AG04450 (cell line): ENCODE results near the gene RNGTT. TPM values are rescaled to one million over a fixed set of nuclear protein-coding genes. Genes with fewer than 3 reads are reported as not detected.

Experiments
- CTCF ChIA-PET: fragments of 300-600, 350-600 bp; formaldehyde crosslinking; extraction: SDS; loops from one replicate; lab custom pipeline; 2022; ENCODE audit warnings: antibody characterized with exemption, inconsistent platforms; lab: Charles Lee
- POLR2A ChIA-PET: fragments of 350-600 bp; formaldehyde crosslinking; extraction: SDS; loops from one replicate; lab custom pipeline; 2021; ENCODE audit warnings: antibody characterized with exemption, inconsistent platforms; lab: Yijun Ruan, JAX
- DNase-seq: peaks from one replicate; pipeline ENCODE4 v3.0.0-alpha.2; 2011; ENCODE audit warnings: low read depth, low spot score
- H3K27ac ChIP-seq: one replicate; pipeline ENCODE4 v1.5.1; 2012; ENCODE audit warnings: low read depth, low read length, control low read depth
- H3K27me3 ChIP-seq: one replicate; pipeline ENCODE4 v1.6.0; 2012; ENCODE audit warnings: low read length; ENCODE audit not compliant: control insufficient read depth, insufficient read depth
- H3K4me3 ChIP-seq: 2 replicates; pipeline ENCODE4 v1.5.1; 2011; ENCODE audit warnings: mild to moderate bottlenecking, low read depth, low read length, control low read depth
- H3K9me3 ChIP-seq: 2 replicates; pipeline ENCODE4 v1.5.1; 2012; ENCODE audit warnings: low read length; ENCODE audit not compliant: control insufficient read depth, insufficient read depth
- polyA plus RNA-seq: library from polyadenylated mRNA; depleted of rRNA; stranded (reverse); fragments of >200 nt; gene quantifications from 2 replicates; pipeline ENCODE4 v1.2.3, GENCODE V29; 2011
- TF ChIP-seq, protein P1 (sequence below): IDR thresholded peaks from 2 replicates; pipeline ENCODE4 v1.5.1; 2011; ENCODE audit warnings: low read depth, low read length, control low read depth, inconsistent platforms

Gene RNGTT
- polyA plus RNA-seq, 1 experiment = 11.2 TPM

GRCh38 chr6:88749849-88750248, 213.6 kb downstream of the RNGTT start:
- H3K4me3 ChIP-seq = no peak overlapping the region
- no peak for DNase-seq
- no peaks in the 10 kb centered on the region for H3K9me3 ChIP-seq
- ChIA-PET CTCF (no interaction called here), POLR2A (no interaction called here)
- no peaks in the 10 kb centered on the region for H3K27me3 ChIP-seq
- H3K27ac ChIP-seq = no peak overlapping the region
- TF ChIP-seq, protein P1, sequence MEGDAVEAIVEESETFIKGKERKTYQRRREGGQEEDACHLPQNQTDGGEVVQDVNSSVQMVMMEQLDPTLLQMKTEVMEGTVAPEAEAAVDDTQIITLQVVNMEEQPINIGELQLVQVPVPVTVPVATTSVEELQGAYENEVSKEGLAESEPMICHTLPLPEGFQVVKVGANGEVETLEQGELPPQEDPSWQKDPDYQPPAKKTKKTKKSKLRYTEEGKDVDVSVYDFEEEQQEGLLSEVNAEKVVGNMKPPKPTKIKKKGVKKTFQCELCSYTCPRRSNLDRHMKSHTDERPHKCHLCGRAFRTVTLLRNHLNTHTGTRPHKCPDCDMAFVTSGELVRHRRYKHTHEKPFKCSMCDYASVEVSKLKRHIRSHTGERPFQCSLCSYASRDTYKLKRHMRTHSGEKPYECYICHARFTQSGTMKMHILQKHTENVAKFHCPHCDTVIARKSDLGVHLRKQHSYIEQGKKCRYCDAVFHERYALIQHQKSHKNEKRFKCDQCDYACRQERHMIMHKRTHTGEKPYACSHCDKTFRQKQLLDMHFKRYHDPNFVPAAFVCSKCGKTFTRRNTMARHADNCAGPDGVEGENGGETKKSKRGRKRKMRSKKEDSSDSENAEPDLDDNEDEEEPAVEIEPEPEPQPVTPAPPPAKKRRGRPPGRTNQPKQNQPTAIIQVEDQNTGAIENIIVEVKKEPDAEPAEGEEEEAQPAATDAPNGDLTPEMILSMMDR = no peak

DNA sequence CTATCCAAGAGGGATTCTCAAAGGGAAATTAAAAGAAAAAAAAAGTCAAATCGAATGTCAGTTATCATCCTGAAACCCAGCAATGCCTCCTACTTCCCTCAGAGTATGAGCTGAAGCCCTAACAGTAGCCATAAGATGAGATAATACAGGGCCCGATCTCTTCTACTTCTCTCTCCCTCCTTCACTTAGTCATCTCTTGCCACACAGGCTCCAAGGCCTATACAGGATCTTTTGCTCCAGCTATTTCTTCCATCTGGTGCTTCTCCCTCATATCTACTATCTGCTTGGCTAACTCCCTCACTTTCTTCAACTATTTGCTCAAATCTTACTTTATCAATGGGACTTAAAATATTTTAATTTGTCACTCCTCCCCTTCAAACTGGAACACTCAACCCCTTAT, 215.3 kb downstream of the RNGTT start:
- ChIA-PET POLR2A (interaction anchor here (0.7 kb wide), 1 partner anchor 15 kb away, joined by 3 read pairs; no protein-coding TSS in a partner anchor), CTCF (interaction anchor here (0.7 kb wide), 1 partner anchor 122 kb away, joined by 3 read pairs; no protein-coding TSS in a partner anchor)
- TF ChIP-seq, protein P1 = no peak
- no peak for DNase-seq
- H3K9me3 ChIP-seq = no peaks in the 10 kb centered on the region
- no peak overlapping the region for H3K4me3 ChIP-seq
- no peaks in the 10 kb centered on the region for H3K27me3 ChIP-seq
- H3K27ac ChIP-seq = no peak overlapping the region

- Histone ChIP-seq H3K27ac (no peak overlapping the region), H3K27me3 (no peaks in the 10 kb centered on the region), H3K4me3 (no peak overlapping the region), H3K9me3 (no peaks in the 10 kb centered on the region)
- POLR2A ChIA-PET = no interaction called here
- no peak for DNase-seq
- TF ChIP-seq, protein P1 = no peak
- CTCF ChIA-PET = interaction anchor here (1.4 to 1.6 kb wide), 2 partner anchors 10 to 17 kb away, joined by 6 read pairs; no protein-coding TSS in a partner anchor
Measured at GRCh38 chr6:88741939-88742338, 221.5 kb downstream of the RNGTT start.

GRCh38 chr6:88741071-88741470, 222.3 kb downstream of the RNGTT start:
- H3K27ac ChIP-seq = no peak overlapping the region
- CTCF ChIA-PET = interaction anchor here (1.4 kb wide), 1 partner anchor 10 kb away, joined by 6 read pairs; no protein-coding TSS in a partner anchor
- DNase-seq = no peak
- TF ChIP-seq, protein P1 = no peak
- H3K4me3 ChIP-seq = no peak overlapping the region
- POLR2A ChIA-PET = no interaction called here
- H3K27me3 ChIP-seq = no peaks in the 10 kb centered on the region
- no peaks in the 10 kb centered on the region for H3K9me3 ChIP-seq

- no peak for DNase-seq
- CTCF ChIA-PET = no interaction called here
Measured at GRCh38 chr6:88734544-88734943, 228.9 kb downstream of the RNGTT start.

More at GRCh38 chr6:88734544-88734943, 228.9 kb downstream of the RNGTT start:
- TF ChIP-seq, protein P1 = no peak
- POLR2A ChIA-PET = no interaction called here
- Histone ChIP-seq H3K9me3 (no peaks in the 10 kb centered on the region), H3K27ac (no peak overlapping the region), H3K4me3 (no peak overlapping the region), H3K27me3 (no peaks in the 10 kb centered on the region)
